Fibroblast of the aortic adventitia (primary cell): ENCODE data around the gene CHCHD6. TPM values are rescaled to one million over a fixed set of nuclear protein-coding genes. Genes with fewer than 3 reads are reported as not detected.

Experiments used
- DNase-seq: peaks from one replicate; pipeline ENCODE4 v3.0.0-alpha.2; 2010; ENCODE audit warnings: low read depth
- H3K4me3 ChIP-seq: 2 replicates; pipeline ENCODE4 v1.5.1; 2011; ENCODE audit warnings: low read depth, mild to moderate bottlenecking, control low read depth, low read length, moderate library complexity
- total RNA-seq: library from RNA; depleted of rRNA; stranded (reverse); fragments of >200 nt; gene quantifications from 2 replicates; pipeline ENCODE4 v1.2.3, GENCODE V29; 2012; ENCODE audit warnings: low replicate concordance
- TF ChIP-seq, protein P1 (sequence below): IDR thresholded peaks from 2 replicates; pipeline ENCODE4 v1.5.1; 2011; ENCODE audit warnings: mild to moderate bottlenecking, low read length, control low read depth, inconsistent platforms; ENCODE audit not compliant: insufficient read depth

CHCHD6 gene
- total RNA-seq, 1 donor, result 10.8 TPM

DNA sequence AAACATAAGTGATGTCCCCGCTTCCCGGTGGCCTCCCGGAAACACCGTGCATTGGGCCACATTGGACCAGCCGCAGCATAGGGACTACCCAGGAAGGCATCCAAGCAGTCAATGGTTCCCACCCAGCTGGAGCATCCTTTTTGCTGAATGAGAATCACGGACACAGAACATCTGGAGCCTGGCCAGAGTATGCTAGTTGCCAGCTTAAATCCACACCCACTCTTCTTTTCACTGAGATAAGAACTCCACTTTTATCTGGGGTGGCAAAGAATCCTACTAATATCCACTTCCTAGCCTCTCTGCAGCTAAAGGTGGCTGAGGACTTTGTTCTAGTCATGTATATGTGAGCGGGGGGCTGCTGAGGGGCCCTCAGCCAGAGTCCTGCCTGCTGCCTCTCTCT lies 183.6 kb downstream of the CHCHD6 start:
- H3K4me3 ChIP-seq, result no peak overlapping the region

DNA sequence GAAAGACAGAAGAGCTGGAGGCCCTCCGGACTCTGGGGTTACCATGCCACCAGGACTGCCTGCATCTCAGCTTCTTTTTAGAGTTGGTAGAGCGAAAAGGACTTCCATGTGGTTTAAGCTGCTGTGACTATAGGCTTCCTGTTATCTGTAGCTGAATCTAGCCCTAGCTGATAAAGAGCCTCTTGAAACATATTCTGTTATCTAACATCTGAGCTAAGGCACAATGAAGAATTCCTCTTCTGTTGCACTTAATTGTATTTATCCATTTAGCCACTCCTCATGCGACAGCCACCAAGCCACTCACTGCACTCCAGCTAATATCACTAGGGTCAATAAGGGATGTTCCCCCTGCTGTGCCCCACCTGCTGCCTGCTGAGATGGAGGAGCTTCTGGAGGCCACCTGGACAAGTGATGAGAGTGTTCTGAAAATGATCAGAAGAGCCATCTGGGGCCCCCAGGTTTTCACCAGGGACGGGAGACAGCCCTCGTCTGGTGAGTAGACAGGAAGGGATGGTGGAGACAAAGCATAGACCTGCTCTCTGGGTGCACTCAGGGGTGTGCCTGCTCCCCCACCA lies 184.2 kb downstream of the CHCHD6 start:
- DNase-seq, result no peak
- no peak overlapping the region for H3K4me3 ChIP-seq
- TF ChIP-seq, protein P1, sequence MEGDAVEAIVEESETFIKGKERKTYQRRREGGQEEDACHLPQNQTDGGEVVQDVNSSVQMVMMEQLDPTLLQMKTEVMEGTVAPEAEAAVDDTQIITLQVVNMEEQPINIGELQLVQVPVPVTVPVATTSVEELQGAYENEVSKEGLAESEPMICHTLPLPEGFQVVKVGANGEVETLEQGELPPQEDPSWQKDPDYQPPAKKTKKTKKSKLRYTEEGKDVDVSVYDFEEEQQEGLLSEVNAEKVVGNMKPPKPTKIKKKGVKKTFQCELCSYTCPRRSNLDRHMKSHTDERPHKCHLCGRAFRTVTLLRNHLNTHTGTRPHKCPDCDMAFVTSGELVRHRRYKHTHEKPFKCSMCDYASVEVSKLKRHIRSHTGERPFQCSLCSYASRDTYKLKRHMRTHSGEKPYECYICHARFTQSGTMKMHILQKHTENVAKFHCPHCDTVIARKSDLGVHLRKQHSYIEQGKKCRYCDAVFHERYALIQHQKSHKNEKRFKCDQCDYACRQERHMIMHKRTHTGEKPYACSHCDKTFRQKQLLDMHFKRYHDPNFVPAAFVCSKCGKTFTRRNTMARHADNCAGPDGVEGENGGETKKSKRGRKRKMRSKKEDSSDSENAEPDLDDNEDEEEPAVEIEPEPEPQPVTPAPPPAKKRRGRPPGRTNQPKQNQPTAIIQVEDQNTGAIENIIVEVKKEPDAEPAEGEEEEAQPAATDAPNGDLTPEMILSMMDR, result no peak

More for the DNA sequence above, 183.6 kb downstream of the CHCHD6 start:
- peak; percentile 38 for DNase-seq
- TF ChIP-seq, protein P1, result no peak

DNA sequence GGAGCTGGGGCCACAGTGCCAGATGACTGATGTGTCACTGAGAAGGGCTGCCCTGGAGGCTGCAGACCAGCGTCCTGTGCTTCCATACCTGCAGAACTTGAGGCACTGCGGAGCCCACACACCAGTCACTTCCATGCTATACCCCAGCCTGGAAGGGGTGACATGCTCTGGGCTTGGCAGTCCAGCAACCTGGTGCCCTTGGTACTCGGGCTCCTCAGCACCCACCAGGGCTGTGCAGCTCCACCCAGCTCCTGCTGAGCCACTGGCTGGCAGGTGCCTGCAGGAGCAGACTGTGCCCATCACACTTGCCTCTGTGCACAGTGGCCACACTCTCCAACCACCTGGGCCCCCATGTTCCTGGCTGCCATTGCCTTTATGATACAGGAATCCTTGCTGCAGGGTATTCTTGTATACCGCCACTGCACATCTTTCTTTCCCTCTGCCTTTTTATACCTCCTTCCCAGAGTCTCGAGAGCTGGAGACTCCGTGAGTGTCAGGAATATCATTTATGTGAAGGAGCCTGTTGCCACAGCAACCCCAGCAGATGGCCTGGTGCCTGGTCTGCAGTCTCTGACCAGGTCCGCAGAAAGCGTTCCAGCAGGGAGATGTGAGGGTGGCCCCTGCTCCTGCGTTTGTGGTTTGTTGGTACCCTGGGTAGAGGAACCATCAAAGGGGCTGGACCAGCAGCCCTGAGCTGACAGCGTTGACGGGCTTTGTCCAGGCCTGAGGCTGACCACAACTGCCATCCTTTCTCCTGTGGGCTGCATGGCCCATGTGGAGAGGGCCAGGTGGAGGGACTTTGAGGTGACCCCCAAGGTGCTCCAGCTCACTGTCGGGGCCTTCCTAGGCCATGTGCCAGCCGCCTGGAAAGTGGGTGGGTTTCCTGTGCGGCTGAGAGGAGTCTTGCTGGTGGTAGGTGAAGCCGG lies 185.5 kb downstream of the CHCHD6 start:
- H3K4me3 ChIP-seq, result no peak overlapping the region
- TF ChIP-seq, protein P1, result no peak
- DNase-seq, result no peak

DNA sequence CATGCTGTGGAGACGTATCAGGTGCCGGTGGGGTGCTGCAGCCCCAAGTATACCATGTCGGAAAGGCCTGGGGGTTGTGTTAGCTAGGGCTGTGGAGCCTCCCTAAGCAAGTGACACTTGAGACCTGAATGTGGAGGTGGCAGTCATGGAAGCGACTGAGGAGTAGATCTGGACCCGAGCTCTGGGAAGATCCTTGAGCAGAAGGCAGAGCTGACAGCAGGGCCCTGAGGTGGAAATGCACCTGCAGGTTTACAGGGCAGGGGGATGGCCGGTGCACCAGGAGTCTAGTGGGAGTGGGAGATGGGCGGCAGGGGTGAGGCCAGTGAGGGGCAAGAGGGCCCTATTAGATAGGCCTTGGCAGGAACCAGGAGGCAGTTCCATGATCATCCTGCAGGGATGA lies 187.1 kb downstream of the CHCHD6 start:
- DNase-seq, result no peak
- TF ChIP-seq, protein P1, result no peak
- H3K4me3 ChIP-seq, result no peak overlapping the region

DNA sequence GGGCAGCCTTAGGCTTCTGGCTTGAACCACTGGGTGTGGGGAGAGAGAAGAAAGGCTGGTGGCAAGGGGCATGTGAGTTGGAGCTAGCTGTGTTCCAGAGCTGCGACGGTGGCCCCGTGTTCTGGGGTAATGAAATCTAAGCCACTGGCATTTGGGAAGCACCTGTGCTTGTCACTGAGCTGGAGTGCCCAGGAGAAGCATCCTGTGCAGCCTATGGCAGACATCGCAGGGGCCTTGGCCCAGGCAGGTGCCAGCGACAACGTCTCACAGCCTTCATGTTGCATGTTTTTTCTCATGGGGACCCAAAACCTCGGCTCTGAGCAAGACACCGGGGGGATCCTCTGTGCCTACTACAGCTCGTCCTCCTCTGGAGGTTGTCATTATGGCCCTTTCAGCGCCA lies 187.8 kb downstream of the CHCHD6 start:
- DNase-seq, result no peak
- no peak overlapping the region for H3K4me3 ChIP-seq
- TF ChIP-seq, protein P1, result no peak

DNA sequence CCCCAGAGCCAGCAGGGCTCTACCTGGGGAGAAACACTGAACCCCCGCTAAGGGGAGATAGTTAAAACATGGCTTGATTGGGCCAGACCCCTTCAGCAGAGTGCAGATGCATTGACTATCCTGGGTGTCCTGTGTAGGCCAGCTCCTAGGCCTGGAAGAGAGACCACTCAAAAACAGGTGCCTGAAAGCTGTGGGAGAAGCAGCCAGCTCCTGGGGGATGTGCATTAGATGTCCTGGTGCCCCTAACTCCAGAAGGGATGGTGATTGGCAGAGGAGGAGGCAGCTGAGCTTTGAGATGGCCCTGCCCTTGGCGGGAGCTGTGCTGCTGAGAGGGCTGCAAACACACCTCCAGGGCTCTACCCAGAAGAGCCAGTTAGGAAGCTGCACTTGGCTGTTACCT lies 189.6 kb downstream of the CHCHD6 start:
- TF ChIP-seq, protein P1, result no peak
- DNase-seq, result no peak
- no peak overlapping the region for H3K4me3 ChIP-seq
